ENCODE data around the gene SFMBT1.

The SFMBT1 gene

DNA sequence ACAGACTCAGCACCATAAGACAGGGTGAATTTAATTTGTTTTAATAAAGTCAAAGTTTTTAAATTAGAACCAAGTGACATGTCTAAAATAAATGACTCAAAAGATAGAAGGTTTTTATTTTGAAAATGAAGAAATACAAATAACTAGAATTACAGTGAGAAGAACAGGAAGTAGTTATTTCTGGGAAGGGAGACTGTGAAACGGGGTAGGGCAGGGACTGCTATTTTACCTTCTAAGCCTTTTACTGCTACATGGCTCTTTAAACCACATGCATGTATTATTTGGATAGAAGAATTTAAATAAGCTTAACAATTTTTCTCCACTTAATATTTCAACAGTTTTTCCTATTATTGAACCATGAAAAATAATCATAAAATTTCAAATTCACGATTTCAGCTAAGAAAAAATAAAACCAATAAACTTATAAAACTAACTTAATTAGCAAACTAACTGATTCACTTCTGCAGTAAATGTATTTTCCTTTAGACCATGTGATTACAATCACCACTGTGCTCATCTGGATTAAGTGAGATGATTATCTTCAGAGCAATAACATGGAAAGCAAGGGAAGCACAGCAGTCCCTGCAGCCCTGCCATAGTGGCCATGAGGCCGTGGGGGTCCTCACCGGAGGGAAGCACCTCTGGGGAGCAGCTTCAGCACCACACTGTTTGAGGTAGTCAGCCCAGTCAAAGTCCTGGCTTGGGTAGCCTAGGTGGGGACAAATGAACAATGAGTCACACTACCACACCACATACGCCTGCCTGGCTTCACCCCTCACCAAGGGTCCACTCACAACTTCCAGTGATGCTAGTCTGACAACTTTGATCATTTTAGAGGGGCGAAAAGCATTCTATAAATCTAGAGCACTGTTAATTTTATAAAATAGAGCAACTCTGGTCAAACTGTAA, 120.2 kb downstream of the SFMBT1 start:
- no peak for DNase-seq (ENCODE audit: extremely low read depth in 1 of 2, low read depth in 1 of 2)

DNA sequence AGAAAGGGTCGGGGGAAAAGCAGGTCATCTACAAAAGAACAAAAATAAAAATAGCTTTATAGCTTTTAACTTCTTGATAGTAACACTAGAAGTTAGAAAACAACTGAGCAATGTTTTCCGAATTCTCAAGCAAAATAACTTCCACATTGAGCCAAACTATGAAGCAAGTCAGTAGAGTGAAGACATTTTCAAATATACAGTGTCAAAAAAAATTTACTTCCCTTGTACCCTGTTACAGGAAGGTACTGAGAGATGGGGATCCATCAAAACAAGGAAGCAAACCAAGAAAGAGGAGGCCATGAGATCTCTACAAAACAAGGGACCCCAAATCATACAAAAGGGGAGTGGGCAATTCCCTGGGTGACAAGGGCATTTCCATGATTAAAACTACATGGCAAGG, 121.9 kb downstream of the SFMBT1 start:
- DNase-seq (ENCODE audit: extremely low read depth in 1 of 2, low read depth in 1 of 2), result no peak

DNA sequence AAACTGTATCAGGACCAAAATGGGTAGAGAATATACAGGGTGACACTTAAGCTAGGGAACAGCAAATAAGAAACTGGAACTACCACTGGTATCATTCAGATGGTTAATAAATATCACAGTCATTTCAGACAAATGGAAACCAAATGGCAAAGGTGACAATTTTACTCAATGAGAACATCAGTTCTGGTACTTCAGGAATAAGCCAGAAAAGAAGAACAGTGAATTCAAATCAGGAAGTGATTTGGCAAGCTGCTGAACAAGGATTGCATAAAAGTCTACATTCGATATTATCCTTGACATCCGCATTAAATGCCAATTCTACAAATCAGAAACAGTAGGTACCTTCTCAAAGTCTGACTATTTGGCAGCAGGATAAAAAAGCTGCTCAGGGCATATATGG, 125.0 kb downstream of the SFMBT1 start:
- DNase-seq (ENCODE audit: extremely low read depth in 1 of 2, low read depth in 1 of 2), result no peak

DNA sequence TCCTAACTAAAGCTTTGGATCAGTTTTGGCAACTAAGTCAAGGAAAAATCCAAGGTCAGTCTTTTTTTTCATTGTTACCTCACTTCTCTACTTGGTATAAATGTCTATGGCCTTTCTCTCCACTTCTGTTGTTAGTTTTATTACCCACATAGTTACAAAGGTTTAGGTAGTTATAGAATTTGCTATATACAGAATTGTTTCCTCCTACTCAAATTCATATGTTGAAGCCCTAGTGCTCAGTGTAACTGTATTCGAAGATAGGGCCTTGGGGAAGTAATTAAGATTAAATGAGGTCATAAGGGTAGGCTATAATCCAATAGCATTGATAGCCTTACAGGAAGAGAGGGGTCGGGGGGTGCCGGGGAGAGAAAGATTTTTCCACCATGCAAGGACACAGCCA, 128.8 kb downstream of the SFMBT1 start:
- DNase-seq (ENCODE audit: extremely low read depth in 1 of 2, low read depth in 1 of 2), result no peak

DNA sequence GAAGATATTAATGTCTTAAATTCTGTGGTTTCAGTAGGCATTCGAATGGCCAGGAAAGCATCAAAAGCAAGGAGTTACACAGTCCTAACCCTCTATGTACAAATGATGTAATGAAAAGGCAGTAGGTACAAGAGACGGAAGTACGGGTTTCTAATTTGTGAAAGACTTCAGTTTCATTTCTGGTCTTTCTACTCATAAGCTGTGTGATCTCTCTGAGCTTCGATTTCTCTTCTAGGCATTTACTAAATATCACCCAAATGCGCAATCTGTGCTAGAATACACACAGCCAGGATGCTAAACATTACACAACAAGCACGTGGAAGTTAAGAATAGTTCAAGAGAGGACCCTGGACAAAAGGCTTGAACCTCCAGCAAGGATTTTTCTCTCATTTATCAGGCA, 130.6 kb downstream of the SFMBT1 start:
- no peak for DNase-seq (ENCODE audit: extremely low read depth in 1 of 2, low read depth in 1 of 2)

DNA sequence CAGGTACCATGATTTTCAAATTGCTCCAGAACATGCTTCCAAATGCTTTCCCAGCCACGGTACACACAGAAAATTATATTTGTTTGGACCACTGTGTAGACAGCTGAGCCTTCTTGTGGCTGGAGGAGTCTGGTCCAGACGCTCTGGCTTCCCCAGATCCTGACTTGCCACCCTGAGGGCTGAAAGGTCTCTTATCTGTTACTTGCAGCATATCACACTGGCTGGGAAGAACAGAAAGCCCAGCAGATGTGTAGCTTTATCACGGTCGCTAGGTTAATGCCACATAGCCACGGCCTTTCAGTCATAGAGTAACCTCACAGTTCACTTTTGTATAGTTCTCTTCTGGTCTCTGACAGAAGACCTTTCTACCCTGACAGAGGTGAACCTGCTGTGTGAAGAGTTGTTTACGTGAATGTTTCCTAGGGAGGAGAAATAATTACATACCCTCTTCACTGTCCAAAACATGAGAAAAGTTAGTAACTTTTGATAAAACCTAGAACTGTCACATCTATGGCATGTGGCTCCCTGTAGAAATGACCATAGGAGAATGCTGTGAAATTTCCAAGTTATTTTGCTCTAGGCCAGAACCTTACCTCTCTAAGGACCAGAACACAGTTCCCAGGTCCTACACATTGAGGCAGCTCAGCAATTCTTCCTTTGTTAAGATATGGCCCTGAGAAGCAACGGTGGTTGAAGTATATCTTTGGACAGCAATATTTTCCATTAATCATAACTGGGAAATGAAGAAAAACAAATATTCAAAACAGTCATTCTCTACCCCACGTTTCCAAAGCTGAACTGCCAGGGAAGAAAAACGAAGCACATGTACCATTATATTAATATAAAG, 132.8 kb downstream of the SFMBT1 start:
- DNase-seq (ENCODE audit: extremely low read depth in 1 of 2, low read depth in 1 of 2), result no peak

DNA sequence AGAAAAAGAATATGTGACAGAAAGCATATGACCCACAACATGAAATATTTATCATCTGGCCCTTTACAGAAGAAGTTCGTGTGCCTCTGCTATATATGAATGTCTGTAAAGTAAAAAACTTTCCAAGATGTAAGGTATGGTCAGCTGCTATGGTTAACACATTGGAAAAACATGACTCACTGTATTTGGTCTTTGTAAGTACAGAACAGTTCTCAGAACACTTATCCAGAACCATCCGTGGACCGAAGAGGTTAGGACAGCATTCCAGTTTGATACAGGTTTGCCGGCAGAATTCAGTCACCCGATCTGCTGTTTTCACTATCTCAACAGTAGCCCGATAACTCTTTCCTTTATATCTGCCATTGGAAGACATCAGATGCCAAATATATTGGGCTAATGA, 135.1 kb downstream of the SFMBT1 start:
- no peak for DNase-seq (ENCODE audit: extremely low read depth in 1 of 2, low read depth in 1 of 2)

DNA sequence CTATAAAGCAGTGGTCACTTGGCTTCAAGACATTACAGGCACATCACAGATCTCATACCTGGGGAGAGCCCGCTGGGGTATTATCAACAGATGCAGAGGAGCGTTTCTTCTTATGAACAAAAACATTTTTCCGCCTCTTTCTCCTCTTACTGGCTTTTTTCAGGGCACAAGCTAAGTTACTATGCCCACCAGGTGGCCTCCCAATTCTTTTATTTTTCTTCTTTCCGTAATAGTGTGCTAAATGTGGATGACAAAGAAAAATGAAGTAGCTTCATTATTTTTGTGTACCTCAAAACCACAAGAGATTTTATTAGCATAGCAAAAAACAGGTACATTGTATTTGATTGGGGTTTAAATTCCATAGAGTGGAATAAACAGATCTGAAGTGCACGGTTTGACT, 138.4 kb downstream of the SFMBT1 start:
- DNase-seq (ENCODE audit: extremely low read depth in 1 of 2, low read depth in 1 of 2), result no peak

DNA sequence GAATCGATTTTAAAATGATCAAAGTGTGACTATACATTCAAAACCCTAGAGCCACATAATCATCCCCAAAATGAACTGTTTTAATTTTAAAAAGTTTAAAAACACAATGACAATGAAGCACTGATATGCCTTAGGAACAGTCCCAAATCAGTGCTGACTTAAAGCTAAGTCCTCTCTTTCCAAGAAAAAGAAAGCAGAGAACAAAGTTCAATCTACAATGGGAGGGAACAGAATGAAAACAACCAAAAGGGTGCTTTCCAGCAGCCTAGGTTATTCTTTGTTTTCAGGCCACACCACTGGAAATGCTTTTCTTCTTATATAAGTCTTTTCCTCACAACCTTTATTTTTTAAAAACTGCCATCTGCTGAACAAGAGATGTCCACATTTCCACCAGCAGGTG, 141.3 kb downstream of the SFMBT1 start:
- no peak for DNase-seq (ENCODE audit: extremely low read depth in 1 of 2, low read depth in 1 of 2)

DNA sequence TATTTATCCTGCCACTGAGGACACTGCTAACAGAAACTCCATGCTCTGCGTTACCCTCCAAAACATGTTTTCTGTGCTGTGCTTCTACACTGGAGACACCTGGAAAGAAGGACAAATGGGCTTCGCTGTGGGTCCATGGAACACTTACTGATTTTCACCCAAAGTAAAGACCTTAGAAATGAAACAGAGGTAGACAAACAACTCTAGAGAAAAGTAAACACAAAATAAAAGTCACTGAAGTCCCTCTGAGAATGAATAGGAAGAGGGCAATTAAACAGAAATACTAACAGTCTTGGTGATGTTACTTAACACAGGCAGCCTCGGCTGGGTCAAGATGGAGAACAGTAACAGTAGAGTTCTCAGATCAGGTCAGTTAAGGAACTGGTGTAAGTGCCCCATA, 141.9 kb downstream of the SFMBT1 start:
- DNase-seq (ENCODE audit: extremely low read depth in 1 of 2, low read depth in 1 of 2), result no peak

DNA sequence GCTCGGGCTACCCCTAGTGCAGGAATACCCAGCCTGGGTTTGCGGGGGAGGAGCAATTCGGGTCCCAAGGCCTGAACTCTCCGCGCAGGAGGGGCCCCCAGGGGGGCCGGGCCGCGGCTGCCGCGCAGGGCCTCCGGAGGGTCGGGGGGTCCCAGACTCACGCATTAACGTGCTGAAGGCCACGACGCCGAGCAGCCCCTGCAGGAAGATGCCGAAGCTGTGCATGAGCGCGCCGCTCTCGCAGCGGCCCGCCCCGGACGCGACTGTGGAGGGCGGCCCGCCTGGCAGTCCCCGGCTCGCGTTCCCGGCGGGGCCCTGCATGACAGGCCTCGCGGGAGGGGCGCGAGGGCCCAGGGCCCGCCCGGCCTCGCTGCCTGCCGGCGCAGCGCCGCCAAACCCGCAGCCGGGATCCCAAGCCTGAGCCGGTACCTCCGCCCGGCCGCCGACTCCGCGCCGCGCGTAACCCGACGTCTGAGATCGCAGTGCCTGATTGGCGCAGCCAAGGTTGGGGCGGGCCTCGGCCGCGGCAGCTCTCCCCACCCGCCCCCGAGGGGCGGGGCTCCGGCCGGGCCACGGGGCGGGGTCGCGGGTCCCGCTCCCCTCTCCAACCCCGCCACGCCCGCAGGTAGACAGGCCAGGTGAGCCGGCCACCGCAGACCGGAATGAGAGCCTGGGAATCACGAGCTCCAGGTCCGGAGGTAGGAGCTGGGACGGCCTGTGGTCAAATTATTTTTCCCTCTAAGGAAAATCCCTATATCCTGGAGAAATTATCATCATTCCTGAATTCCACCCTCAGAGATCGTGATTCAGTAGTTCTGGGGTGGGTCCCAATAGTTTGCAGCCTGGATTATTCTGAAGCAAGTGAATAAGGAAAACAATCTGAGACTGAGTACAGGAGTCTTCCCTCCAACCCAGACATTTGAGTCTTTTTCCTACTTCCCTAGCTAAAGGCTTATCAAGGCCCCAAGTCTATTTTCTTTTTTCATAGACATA, 148.4 kb downstream of the SFMBT1 start, which contains the start of gene STIMATE:
Gene STIMATE (minus strand): TSS at position 419 of the 993 bp plus-strand sequence. CDS start 98 bp downstream, at position 321.
- peak; percentile 63 to 78 for DNase-seq (ENCODE audit: extremely low read depth in 1 of 2, low read depth in 1 of 2)

DNA sequence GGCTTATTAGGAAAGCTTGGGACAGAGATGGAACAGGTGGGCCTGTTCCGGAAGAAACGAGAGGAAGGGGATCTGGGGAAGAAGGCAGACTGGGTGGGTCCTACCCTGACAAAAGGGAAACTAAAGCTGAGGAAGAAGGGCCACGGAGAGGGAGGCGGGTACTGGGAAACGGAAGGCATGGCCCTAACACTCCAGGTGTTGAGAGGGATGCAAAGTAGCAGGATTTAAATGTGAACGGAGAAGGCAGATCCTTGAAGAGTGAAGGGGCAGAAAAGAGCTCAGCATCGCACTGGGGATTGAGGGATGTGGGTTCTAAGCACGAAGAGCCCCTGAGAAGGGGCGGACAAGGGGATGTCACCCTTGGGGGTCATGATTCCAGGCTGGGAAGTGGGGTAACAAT, 149.3 kb downstream of the SFMBT1 start:
- DNase-seq (ENCODE audit: extremely low read depth in 1 of 2, low read depth in 1 of 2), result no peak

DNA sequence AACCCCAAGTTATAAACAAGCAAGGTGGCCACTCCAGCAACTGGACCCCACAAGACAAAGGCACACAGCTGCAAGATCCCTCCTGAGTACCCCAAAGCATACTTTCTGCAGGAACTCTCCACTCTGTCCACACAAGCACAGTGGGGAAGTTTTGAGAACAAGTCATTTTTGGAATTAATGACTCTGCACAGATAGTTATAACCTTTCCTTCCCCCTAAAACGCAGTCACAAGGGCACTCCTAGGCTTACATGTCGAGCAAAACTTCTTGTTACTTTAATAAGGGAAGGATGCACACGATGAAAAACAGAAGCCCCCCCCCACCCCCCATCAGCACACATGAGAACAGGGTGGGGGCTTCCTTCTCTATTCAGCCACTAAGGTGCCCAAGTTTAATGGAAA, 149.7 kb downstream of the SFMBT1 start:
- no peak for DNase-seq (ENCODE audit: extremely low read depth in 1 of 2, low read depth in 1 of 2)

DNA sequence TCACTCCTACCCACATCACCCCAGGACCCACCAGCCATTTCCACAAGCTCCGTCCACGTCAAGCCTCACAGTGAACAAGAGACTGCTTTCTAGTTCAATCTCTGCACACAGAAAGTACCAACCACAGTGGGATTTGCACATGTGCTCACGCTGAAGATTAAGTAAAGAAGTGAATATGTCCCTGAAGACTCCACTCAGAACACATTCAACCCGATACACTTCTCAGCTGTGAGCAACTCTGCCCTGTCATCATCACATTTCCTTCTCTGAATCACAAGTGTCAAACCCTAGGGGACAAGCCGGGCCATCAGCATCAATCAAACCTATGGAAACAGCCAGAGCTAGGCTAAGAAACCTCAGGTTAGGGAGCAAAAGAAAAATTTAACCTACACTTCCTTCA, 150.5 kb downstream of the SFMBT1 start:
- no peak for DNase-seq (ENCODE audit: extremely low read depth in 1 of 2, low read depth in 1 of 2)

DNA sequence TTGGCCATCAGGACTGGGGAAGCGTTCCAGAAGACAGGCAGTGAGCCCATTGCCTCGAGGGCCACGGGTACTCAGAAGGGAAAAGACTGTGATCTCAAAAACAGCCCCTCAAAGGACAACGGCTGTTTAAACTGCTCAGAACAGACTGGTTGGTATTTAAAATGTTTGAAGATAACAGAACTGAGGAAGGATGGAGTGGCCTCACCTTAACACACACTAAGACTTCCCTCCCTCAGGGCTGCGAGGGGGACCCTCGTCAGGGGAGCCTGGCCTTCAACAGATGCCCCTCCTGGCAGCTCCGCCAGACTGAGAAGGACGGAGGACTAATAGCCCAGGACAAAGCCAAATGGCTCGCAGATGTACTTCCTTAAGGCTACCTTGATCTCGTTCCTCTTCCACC, 151.1 kb downstream of the SFMBT1 start:
- no peak for DNase-seq (ENCODE audit: extremely low read depth in 1 of 2, low read depth in 1 of 2)

DNA sequence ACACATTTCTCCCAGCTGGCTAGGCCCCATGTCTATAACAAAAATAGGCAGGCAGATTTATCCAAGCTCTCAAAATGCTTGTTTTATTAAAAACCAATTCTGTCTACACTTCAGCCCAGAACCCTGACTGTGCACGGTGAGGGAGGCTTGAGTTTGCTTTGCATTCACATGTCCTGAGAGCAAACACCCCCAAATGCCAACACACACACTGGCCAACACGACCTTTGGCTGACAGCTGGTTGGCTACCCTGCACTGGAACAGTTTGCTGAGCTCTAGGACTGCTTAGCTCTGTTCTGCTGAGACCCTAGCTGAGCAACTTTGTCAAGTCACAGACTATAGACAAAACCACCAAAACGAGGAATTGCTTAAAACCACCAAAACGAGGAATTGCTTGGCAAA, 152.2 kb downstream of the SFMBT1 start:
- DNase-seq (ENCODE audit: extremely low read depth in 1 of 2, low read depth in 1 of 2), result no peak

DNA sequence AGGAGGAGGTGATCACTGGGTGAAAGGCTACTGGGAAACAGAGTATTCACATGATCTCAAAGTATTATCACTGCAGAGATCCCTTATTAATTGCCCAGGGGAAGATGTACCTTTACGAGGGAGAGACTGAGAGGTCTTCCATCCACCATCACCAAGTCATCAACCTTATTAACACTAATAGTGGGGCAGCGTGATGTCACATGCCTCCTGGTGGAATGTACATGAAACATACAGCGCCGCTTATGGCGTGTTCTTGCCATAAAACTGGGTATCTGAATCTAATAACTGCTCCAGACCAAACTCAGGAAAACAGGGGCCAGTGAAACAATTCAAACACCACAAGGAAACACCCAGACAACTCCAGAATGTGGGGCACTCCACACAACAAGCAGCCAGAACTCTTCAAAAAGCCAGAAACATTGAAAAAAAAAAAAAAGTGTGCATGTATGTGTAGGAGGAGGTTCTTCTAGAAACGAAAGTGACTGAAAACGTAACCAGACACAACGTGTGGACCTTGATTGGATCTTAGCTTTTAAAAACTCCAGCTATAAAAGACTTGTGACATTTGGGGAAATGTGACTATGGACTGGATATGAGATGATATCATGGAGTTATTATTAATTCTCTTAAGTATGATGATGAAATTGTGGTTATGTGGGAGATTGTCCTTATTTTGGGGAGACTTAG, 153.1 kb downstream of the SFMBT1 start:
- no peak for DNase-seq (ENCODE audit: extremely low read depth in 1 of 2, low read depth in 1 of 2)

DNA sequence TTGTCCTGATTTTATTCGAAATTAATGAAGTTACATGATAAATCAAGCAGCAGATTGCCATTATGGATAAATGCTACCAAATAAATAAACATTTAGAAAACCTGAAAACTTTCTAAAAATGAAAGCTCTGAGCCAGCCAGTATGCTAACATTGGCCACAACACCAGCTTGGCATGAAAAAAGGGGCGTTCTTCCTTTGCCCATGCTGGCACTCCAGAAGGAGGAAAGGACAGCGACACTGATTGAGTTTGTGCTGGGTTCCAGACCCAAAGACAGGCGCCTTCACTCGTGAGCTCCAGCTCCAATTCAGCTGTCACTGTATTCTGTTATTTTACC, 153.6 kb downstream of the SFMBT1 start:
- no peak for DNase-seq (ENCODE audit: extremely low read depth in 1 of 2, low read depth in 1 of 2)

DNA sequence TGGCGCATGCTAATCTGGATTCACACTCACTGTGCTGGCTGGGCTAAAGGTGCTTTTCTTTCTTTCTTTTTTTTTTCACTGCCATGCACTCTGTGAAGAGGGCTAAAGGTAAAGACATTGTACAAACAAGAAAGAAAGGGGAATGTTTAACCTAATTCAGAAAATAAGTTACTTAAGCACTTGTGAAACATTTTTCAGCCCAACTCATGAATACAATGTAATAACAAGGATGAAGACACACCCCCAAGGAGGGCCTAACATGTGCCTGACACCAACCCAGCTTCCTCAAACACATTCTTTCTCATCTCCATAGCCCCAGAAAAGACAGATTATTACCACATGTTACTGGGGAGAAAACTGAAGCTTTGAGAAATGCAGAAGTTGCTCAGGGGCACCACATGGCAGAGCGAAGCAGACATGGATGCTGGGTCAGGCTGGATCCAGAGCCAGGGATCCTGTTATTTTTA, 154.2 kb downstream of the SFMBT1 start:
- no peak for DNase-seq (ENCODE audit: extremely low read depth in 1 of 2, low read depth in 1 of 2)

DNA sequence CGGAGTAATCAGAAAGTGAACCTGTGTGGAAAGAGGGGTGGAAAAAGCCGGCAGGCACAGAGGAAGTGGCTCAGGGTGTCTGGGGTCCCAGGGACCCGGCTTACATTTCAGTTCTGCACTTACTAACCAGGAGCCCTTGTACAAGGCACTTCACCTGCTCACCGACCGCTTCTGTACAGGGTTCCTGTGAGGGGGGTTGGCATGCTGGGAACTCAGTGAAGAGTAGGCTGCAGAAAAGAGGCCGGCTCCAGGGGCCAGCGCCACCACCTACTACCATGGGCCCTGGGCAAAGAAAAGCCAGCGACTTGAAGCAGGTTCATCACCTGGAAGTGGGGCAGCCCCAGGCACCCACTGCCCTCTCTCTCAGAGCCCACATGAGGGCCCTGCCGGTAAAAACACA, 154.7 kb downstream of the SFMBT1 start:
- no peak for DNase-seq (ENCODE audit: extremely low read depth in 1 of 2, low read depth in 1 of 2)

All from activated CD8-positive, alpha-beta memory T cell treated with anti-CD3 and anti-CD28 coated beads for 1 hour (primary cell).